SK-N-SH (cell line): ENCODE measurements around the gene SLC27A3. TPM values are rescaled to one million over a fixed set of nuclear protein-coding genes. Genes with fewer than 3 reads are reported as not detected.

Experiments
- CTCF ChIA-PET: fragments of 300-600, 350-600 bp; formaldehyde crosslinking; extraction: SDS; loops from one replicate; lab custom pipeline; 2021; lab: Yijun Ruan, JAX
- POLR2A ChIA-PET: fragments of 350-600 bp; sonication (Branson Sonifier 250); formaldehyde crosslinking; extraction: SDS; loops from one replicate; lab custom pipeline; 2020; ENCODE audit warnings: antibody characterized with exemption, inconsistent platforms; lab: Yijun Ruan, JAX
- DNase-seq: peaks from one replicate; pipeline ENCODE4 v3.0.0; 2012
- H2AFZ ChIP-seq: fragments of 200-600 bp; sonication (generic); 2 replicates; pipeline ENCODE4 v1.8.1; 2016; ENCODE audit warnings: antibody characterized with exemption, mild to moderate bottlenecking, low read depth
- H3F3A ChIP-seq: fragments of 200-600 bp; sonication (generic); replicated peaks from 2 replicates; pipeline ENCODE3; 2016; ENCODE audit warnings: antibody characterized with exemption, mild to moderate bottlenecking; ENCODE audit not compliant: insufficient read depth
- H3K27ac ChIP-seq, 2 experiments: fragments of 200-500 bp in 1 of 2; fragments of 200-600 bp in 1 of 2; sonication (Bioruptor generic) in 1 of 2; sonication (generic), shearing (Covaris generic) in 1 of 2; 2 replicates each; pipeline versions ENCODE4 v1.5.1 to v1.6.1; 2014 to 2016; ENCODE audit warnings: low read depth in 2 of 2, inconsistent platforms in 1 of 2, low read length in 1 of 2, mild to moderate bottlenecking in 1 of 2, mixed read lengths in 1 of 2
- H3K27me3 ChIP-seq: fragments of 200-600 bp; sonication (generic), shearing (Covaris generic); 2 replicates; pipeline ENCODE4 v1.6.1; 2016; ENCODE audit warnings: mixed run types; ENCODE audit not compliant: insufficient read depth
- H3K36me3 ChIP-seq, 2 experiments: fragments of 200-500 bp in 1 of 2; fragments of 200-600 bp in 1 of 2; sonication (Bioruptor generic) in 1 of 2; sonication (generic) in 1 of 2; replicated peaks in 1 of 2; 2 replicates each; pipeline versions ENCODE3 to v1.5.1; 2014 to 2016; ENCODE audit warnings: low read length in 1 of 2, mild to moderate bottlenecking in 1 of 2; ENCODE audit not compliant: insufficient read depth in 2 of 2, control insufficient read depth in 1 of 2
- H3K4me1 ChIP-seq, 2 experiments: fragments of 200-500 bp in 1 of 2; fragments of 200-600 bp in 1 of 2; sonication (Bioruptor generic) in 1 of 2; sonication (generic), shearing (Covaris generic) in 1 of 2; 2 replicates each; pipeline versions ENCODE4 v1.5.1 to v1.6.1; 2014 to 2016; ENCODE audit warnings: low read depth in 1 of 2, low read length in 1 of 2, mixed run types in 1 of 2; ENCODE audit not compliant: insufficient read depth in 2 of 2, control insufficient read depth in 1 of 2
- H3K4me2 ChIP-seq: fragments of 200-600 bp; sonication (generic), shearing (Covaris generic); 2 replicates; pipeline ENCODE4 v1.6.1; 2017; ENCODE audit warnings: mixed run types
- H3K4me3 ChIP-seq, 2 experiments: fragments of 200-500 bp in 1 of 2; fragments of 200-600 bp in 1 of 2; sonication (Bioruptor generic) in 1 of 2; sonication (generic), shearing (Covaris generic) in 1 of 2; 2 replicates each; pipeline versions ENCODE4 v1.5.1 to v1.8.1; 2014 to 2016; ENCODE audit warnings: low read depth in 2 of 2, inconsistent platforms in 1 of 2, low read length in 1 of 2, mild to moderate bottlenecking in 1 of 2, mixed read lengths in 1 of 2, moderate library complexity in 1 of 2
- H3K79me2 ChIP-seq: fragments of 200-600 bp; sonication (generic); 2 replicates; pipeline ENCODE4 v1.8.1; 2017; ENCODE audit warnings: mild to moderate bottlenecking; ENCODE audit not compliant: insufficient read depth
- H3K9ac ChIP-seq: fragments of 200-600 bp; sonication (generic); 2 replicates; pipeline ENCODE4 v1.6.1; 2017; ENCODE audit warnings: mixed run types
- H3K9me2 ChIP-seq: fragments of 200-600 bp; sonication (generic); 2 replicates; pipeline ENCODE4 v1.6.1; 2017; ENCODE audit warnings: mixed run types
- H3K9me3 ChIP-seq: fragments of 200-600 bp; sonication (generic); 2 replicates; pipeline ENCODE4 v1.6.1; 2017; ENCODE audit warnings: mixed run types, mild to moderate bottlenecking, moderate library complexity
- H4K20me1 ChIP-seq: fragments of 200-600 bp; sonication (generic); 2 replicates; pipeline ENCODE4 v1.6.1; 2017; ENCODE audit warnings: mild to moderate bottlenecking, mixed run types; ENCODE audit not compliant: insufficient read depth
- EP300 ChIP-seq, 2 experiments: IDR thresholded peaks; 2 replicates each; pipeline versions ENCODE4 v1.4.0 to v1.6.1; 2012; ENCODE audit warnings: borderline replicate concordance in 1 of 2, low read depth in 1 of 2, low read length in 1 of 2
- FOXM1 ChIP-seq: IDR thresholded peaks from 2 replicates; pipeline ENCODE4 v1.4.0; 2012; ENCODE audit warnings: low read depth, mild to moderate bottlenecking
- MXI1 ChIP-seq: IDR thresholded peaks from 2 replicates; pipeline ENCODE4 v1.6.1; 2012; ENCODE audit warnings: mild to moderate bottlenecking, low read depth, low read length, improper control_type of control experiment
- POLR2AphosphoS5 ChIP-seq: IDR thresholded peaks from 2 replicates; pipeline ENCODE4 v1.6.1; 2012; ENCODE audit warnings: low read depth, low read length
- RCOR1 ChIP-seq: fragments of 150-350 bp; IDR thresholded peaks from 2 replicates; pipeline ENCODE4 v1.6.1; 2017; ENCODE audit warnings: antibody characterized with exemption, low read length
- RXRA ChIP-seq: IDR thresholded peaks from 2 replicates; pipeline ENCODE4 v1.4.0; 2012; ENCODE audit warnings: low read depth, mild to moderate bottlenecking, borderline replicate concordance
- SMC3 ChIP-seq: IDR thresholded peaks from 2 replicates; pipeline ENCODE4 v1.6.1; 2012; ENCODE audit warnings: low read depth, low read length, improper control_type of control experiment
- TAF1 ChIP-seq: IDR thresholded peaks from 2 replicates; pipeline ENCODE4 v1.6.1; 2012; ENCODE audit warnings: low read depth, mild to moderate bottlenecking, low read length, moderate library complexity, borderline replicate concordance
- WGBS: methylation state at CpG from one replicate; pipeline ENCODE4 v1.1.6; 2017; ENCODE audit warnings: low lambda C conversion rate; 5-methylcytosine and 5-hydroxymethylcytosine counted together
- polyA plus RNA-seq, 3 experiments: library from polyadenylated mRNA; depleted of rRNA; stranded (reverse); fragments of >200 nt; gene quantifications; 2 replicates each; pipeline ENCODE4 v1.2.3, GENCODE V29; 2012
- TF ChIP-seq, protein P1 (sequence below): IDR thresholded peaks from 2 replicates; pipeline ENCODE4 v1.4.0; 2012; ENCODE audit warnings: low read depth, borderline replicate concordance
- TF ChIP-seq, protein P2 (sequence below): IDR thresholded peaks from 2 replicates; pipeline ENCODE4 v1.4.0; 2012; ENCODE audit warnings: low read depth, borderline replicate concordance
- TF ChIP-seq, protein P3 (sequence below): IDR thresholded peaks from 2 replicates; pipeline ENCODE4 v1.4.0; 2012; ENCODE audit warnings: low read depth
- TF ChIP-seq, protein P4 (sequence below): IDR thresholded peaks from 2 replicates; pipeline ENCODE4; 2012
- TF ChIP-seq, protein P5 (sequence below): fragments of 150-350 bp; IDR thresholded peaks from 2 replicates; pipeline ENCODE4 v1.6.1; 2016; ENCODE audit warnings: mild to moderate bottlenecking, low read depth, low read length

Gene SLC27A3
- polyA plus RNA-seq, 1 of the 3 experiments (the other 2 are of a cell fraction): 9.0 TPM

DNA sequence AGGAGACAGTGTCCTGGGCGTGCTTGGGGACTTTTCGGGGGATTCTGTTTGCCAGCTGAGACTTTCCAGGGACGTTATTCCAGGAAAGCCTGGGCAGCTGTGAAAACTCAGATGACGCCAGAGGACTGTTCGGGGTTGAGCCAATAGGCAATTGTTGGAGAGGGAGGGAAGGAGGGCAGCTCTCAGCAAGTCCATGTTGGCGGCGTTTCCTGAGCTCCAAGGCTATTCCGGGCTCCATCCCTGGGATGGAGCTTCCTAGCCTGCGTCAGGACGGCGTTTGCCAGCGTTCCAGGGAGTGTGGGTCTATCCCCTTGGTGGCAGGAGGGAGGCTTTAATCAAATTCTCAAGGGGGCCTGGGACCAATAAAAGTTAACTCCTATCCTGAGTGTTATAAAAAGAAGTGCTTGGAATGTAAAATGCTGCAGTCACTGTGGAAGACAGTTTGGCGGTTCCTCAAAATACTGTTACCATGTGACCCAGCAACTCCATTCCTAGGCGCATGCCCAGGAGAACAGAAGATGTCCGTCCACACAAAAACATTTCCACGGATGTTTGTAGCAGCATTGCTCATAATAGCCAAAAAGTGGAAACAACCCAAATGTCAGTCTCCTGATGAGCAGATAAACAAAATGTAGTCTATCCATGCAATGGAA lies 15.2 kb downstream of the SLC27A3 start:
- Histone ChIP-seq H3K9me3 (no peaks in the 10 kb centered on the region), H3K27ac (no peak overlapping the region), H3K4me2 (no peak overlapping the region), H3K79me2 (no peaks in the 10 kb centered on the region), H3F3A (peaks cover 1% of the 10 kb centered on the region), H3K36me3 (no peaks in the 10 kb centered on the region), H3K9ac (no peak overlapping the region), H3K4me1 (no peaks in the 10 kb centered on the region; a peak in 1 of 4 replicates), H2AFZ (0 out of 2 replicates have a peak overlapping the region, but pooled peaks have one; percentile 2), H3K4me3 (no peak overlapping the region), H3K27me3 (no peaks in the 10 kb centered on the region), H3K9me2 (no peaks in the 10 kb centered on the region), H4K20me1 (no peaks in the 10 kb centered on the region)
- TF ChIP-seq TAF1: no peak
- TF ChIP-seq RXRA: no peak
- TF ChIP-seq FOXM1: no peak
- TF ChIP-seq, protein P1, sequence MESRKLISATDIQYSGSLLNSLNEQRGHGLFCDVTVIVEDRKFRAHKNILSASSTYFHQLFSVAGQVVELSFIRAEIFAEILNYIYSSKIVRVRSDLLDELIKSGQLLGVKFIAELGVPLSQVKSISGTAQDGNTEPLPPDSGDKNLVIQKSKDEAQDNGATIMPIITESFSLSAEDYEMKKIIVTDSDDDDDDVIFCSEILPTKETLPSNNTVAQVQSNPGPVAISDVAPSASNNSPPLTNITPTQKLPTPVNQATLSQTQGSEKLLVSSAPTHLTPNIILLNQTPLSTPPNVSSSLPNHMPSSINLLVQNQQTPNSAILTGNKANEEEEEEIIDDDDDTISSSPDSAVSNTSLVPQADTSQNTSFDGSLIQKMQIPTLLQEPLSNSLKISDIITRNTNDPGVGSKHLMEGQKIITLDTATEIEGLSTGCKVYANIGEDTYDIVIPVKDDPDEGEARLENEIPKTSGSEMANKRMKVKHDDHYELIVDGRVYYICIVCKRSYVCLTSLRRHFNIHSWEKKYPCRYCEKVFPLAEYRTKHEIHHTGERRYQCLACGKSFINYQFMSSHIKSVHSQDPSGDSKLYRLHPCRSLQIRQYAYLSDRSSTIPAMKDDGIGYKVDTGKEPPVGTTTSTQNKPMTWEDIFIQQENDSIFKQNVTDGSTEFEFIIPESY: no peak
- TF ChIP-seq, protein P2, sequence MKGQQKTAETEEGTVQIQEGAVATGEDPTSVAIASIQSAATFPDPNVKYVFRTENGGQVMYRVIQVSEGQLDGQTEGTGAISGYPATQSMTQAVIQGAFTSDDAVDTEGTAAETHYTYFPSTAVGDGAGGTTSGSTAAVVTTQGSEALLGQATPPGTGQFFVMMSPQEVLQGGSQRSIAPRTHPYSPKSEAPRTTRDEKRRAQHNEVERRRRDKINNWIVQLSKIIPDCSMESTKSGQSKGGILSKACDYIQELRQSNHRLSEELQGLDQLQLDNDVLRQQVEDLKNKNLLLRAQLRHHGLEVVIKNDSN: no peak
- TF ChIP-seq POLR2AphosphoS5: no peak
- TF ChIP-seq EP300 (IDR thresholded peaks at IDR 0.05; ENCODE audit: borderline replicate concordance in 1 of 2, low read depth in 1 of 2, low read length in 1 of 2): no peak
- no peak for TF ChIP-seq RCOR1
- TF ChIP-seq MXI1: no peak
- TF ChIP-seq, protein P3, sequence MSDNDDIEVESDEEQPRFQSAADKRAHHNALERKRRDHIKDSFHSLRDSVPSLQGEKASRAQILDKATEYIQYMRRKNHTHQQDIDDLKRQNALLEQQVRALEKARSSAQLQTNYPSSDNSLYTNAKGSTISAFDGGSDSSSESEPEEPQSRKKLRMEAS: no peak
- no peak for TF ChIP-seq SMC3
- TF ChIP-seq, protein P4, sequence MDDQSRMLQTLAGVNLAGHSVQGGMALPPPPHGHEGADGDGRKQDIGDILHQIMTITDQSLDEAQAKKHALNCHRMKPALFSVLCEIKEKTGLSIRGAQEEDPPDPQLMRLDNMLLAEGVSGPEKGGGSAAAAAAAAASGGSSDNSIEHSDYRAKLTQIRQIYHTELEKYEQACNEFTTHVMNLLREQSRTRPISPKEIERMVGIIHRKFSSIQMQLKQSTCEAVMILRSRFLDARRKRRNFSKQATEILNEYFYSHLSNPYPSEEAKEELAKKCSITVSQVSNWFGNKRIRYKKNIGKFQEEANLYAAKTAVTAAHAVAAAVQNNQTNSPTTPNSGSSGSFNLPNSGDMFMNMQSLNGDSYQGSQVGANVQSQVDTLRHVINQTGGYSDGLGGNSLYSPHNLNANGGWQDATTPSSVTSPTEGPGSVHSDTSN: no peak
- TF ChIP-seq, protein P5, sequence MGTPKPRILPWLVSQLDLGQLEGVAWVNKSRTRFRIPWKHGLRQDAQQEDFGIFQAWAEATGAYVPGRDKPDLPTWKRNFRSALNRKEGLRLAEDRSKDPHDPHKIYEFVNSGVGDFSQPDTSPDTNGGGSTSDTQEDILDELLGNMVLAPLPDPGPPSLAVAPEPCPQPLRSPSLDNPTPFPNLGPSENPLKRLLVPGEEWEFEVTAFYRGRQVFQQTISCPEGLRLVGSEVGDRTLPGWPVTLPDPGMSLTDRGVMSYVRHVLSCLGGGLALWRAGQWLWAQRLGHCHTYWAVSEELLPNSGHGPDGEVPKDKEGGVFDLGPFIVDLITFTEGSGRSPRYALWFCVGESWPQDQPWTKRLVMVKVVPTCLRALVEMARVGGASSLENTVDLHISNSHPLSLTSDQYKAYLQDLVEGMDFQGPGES: no peak
- WGBS: 86% methylated on average over 16 of the region's 16 CpGs
- CTCF ChIA-PET: interaction anchor here (1.0 to 5.1 kb wide), 3 partner anchors 26 to 196 kb away, joined by 4 to 22 read pairs (median 4); partner anchors contain the start of genes DENND4B and RAB13
- POLR2A ChIA-PET: no interaction called here
- no peak for DNase-seq
